Suprapubic skin (tissue), 4 donors: ENCODE measurements around the gene OR2C3. TPM values are rescaled to one million over a fixed set of nuclear protein-coding genes. Genes with fewer than 3 reads are reported as not detected.
"Not testable (repeated sequence)": the region's sequence is repeated elsewhere in the genome, so short reads cannot be mapped to it uniquely, and the experiment has no call there.

ENCODE experiments used
- DNase-seq, 2 donors: peaks; one replicate each; pipeline ENCODE4 v3.0.0-alpha.2; 2019; ENCODE audit warnings: low spot score in 2 of 2
- H3K27ac ChIP-seq: fragments of 200-600 bp; sonication (generic); one replicate; pipeline ENCODE4 v1.5.1; 2019
- H3K27me3 ChIP-seq: fragments of 200-600 bp; sonication (generic); one replicate; pipeline ENCODE4 v1.5.1; 2019
- H3K36me3 ChIP-seq: fragments of 200-600 bp; sonication (generic); one replicate; pipeline ENCODE4 v1.5.1; 2019
- H3K4me1 ChIP-seq: fragments of 200-600 bp; sonication (generic); one replicate; pipeline ENCODE4 v1.5.1; 2019
- H3K4me3 ChIP-seq: fragments of 200-600 bp; sonication (generic); one replicate; pipeline ENCODE4 v1.5.1; 2019; ENCODE audit warnings: mild to moderate bottlenecking
- H3K9me3 ChIP-seq: fragments of 200-600 bp; sonication (generic); one replicate; pipeline ENCODE4 v1.5.1; 2019
- CTCF ChIP-seq, 2 donors: fragments of 200-600 bp in 1 of 2; fragments of 450-650 bp in 1 of 2; sonication (generic) in 1 of 2; IDR thresholded peaks; one replicate each; pipeline ENCODE4 v1.5.1; 2016 to 2019; ENCODE audit warnings: antibody characterized with exemption in 2 of 2, mild to moderate bottlenecking in 1 of 2, moderate library complexity in 1 of 2
- EP300 ChIP-seq: sonication (generic); formaldehyde crosslinking; IDR thresholded peaks from one replicate; pipeline ENCODE4 v1.6.1; 2017; ENCODE audit warnings: antibody characterized with exemption
- POLR2A ChIP-seq, 2 donors: fragments of 450-650 bp; IDR thresholded peaks; one replicate each; pipeline ENCODE4 v1.6.1; 2017; ENCODE audit warnings: antibody characterized with exemption in 2 of 2, mild to moderate bottlenecking in 2 of 2, moderate library complexity in 2 of 2
- POLR2AphosphoS5 ChIP-seq, 3 donors: sonication (generic); formaldehyde crosslinking; IDR thresholded peaks; one replicate each; pipeline ENCODE4 v1.6.1; 2017; ENCODE audit warnings: antibody characterized with exemption in 3 of 3
- WGBS: methylation state at CpG from one replicate; pipeline ENCODE4 v1.1.5; 2018; 5-methylcytosine and 5-hydroxymethylcytosine counted together
- total RNA-seq, 4 donors: library from RNA; depleted of rRNA; stranded (reverse); fragments of >200 nt; gene quantifications; one replicate each; pipeline ENCODE4 v1.1.0, GENCODE V29; 2016

Gene OR2C3
- total RNA-seq, 4 donors from 2014 or later: not detected

- Histone ChIP-seq H3K36me3 (no peaks in the 10 kb centered on the region), H3K4me3 (no peak overlapping the region), H3K4me1 (no peaks in the 10 kb centered on the region), H3K27ac (no peak overlapping the region), H3K27me3 (peaks cover 10% of the 10 kb centered on the region), H3K9me3 (no peaks in the 10 kb centered on the region)
- TF ChIP-seq CTCF (IDR thresholded peaks at IDR 0.05) (no peak), EP300 (no peak), POLR2A (IDR thresholded peaks at IDR 0.05) (no peak), POLR2AphosphoS5 (IDR thresholded peaks at IDR 0.05) (no peak)
- WGBS: 30% methylated on average over 1 of the region's 1 CpG
- no peak for DNase-seq
Measured at GRCh38 chr1:247493106-247493505, 43.1 kb downstream of the OR2C3 start.

GRCh38 chr1:247491328-247491727 lies 44.9 kb downstream of the OR2C3 start:
- H3K4me3 ChIP-seq: no peak overlapping the region
- no peaks in the 10 kb centered on the region for H3K9me3 ChIP-seq
- no peak for TF ChIP-seq POLR2A (IDR thresholded peaks at IDR 0.05)
- TF ChIP-seq POLR2AphosphoS5 (IDR thresholded peaks at IDR 0.05): no peak
- no peak for TF ChIP-seq EP300
- TF ChIP-seq CTCF (IDR thresholded peaks at IDR 0.05): no peak
- no peak for DNase-seq
- WGBS: 97% methylated on average over 10 of the region's 12 CpGs
- no peak overlapping the region for H3K27ac ChIP-seq
- H3K4me1 ChIP-seq: no peaks in the 10 kb centered on the region
- no peaks in the 10 kb centered on the region for H3K36me3 ChIP-seq
- H3K27me3 ChIP-seq: peaks cover 10% of the 10 kb centered on the region

- TF ChIP-seq POLR2AphosphoS5 (IDR thresholded peaks at IDR 0.05) (no peak), EP300 (no peak), POLR2A (IDR thresholded peaks at IDR 0.05) (no peak), CTCF (IDR thresholded peaks at IDR 0.05) (peak in 1 of 2 donors; percentile 40)
- H3K36me3 ChIP-seq: no peaks in the 10 kb centered on the region
- no peaks in the 10 kb centered on the region for H3K4me1 ChIP-seq
- H3K27ac ChIP-seq: no peak overlapping the region
- H3K9me3 ChIP-seq: no peaks in the 10 kb centered on the region
- no peak for DNase-seq
- no peak overlapping the region for H3K4me3 ChIP-seq
- peaks cover 10% of the 10 kb centered on the region for H3K27me3 ChIP-seq
Measured at GRCh38 chr1:247487057-247487456, 49.2 kb downstream of the OR2C3 start.

- Histone ChIP-seq H3K9me3 (no peaks in the 10 kb centered on the region), H3K36me3 (no peaks in the 10 kb centered on the region), H3K27ac (no peak overlapping the region), H3K4me3 (no peak overlapping the region), H3K27me3 (no peaks in the 10 kb centered on the region), H3K4me1 (no peaks in the 10 kb centered on the region)
- no peak for DNase-seq
- TF ChIP-seq EP300 (no peak), POLR2AphosphoS5 (IDR thresholded peaks at IDR 0.05) (no peak), POLR2A (IDR thresholded peaks at IDR 0.05) (no peak), CTCF (IDR thresholded peaks at IDR 0.05) (no peak)
- WGBS: 41% methylated on average over 1 of the region's 1 CpG
Measured at GRCh38 chr1:247482747-247483146, 53.5 kb downstream of the OR2C3 start.

- not testable (repeated sequence) for H3K27ac ChIP-seq, H3K4me1 ChIP-seq, H3K36me3 ChIP-seq, DNase-seq, H3K9me3 ChIP-seq, H3K4me3 ChIP-seq, H3K27me3 ChIP-seq
- WGBS: 85% methylated on average over 6 of the region's 6 CpGs
Measured at GRCh38 chr1:247476328-247477058, 59.7 kb downstream of the OR2C3 start.

- Histone ChIP-seq H3K4me3 (no peak overlapping the region), H3K36me3 (no peaks in the 10 kb centered on the region), H3K4me1 (no peaks in the 10 kb centered on the region), H3K27ac (no peak overlapping the region), H3K9me3 (peaks cover 4% of the 10 kb centered on the region), H3K27me3 (no peaks in the 10 kb centered on the region)
- TF ChIP-seq POLR2AphosphoS5 (IDR thresholded peaks at IDR 0.05) (no peak), CTCF (IDR thresholded peaks at IDR 0.05) (no peak), POLR2A (IDR thresholded peaks at IDR 0.05) (no peak), EP300 (no peak)
- 96% methylated on average over 2 of the region's 2 CpGs for WGBS
- no peak for DNase-seq
Measured at GRCh38 chr1:247475793-247476192, 60.4 kb downstream of the OR2C3 start.
